HG03175 (cell line): Measurements from ENCODE around the gene ELFN1.

Experiments
- ATAC-seq: cut with Tn5 transposase; IDR thresholded peaks from one replicate; pipeline ENCODE4 v1.9.1; 2021; ENCODE audit warnings: mild to moderate bottlenecking, moderate library complexity; ENCODE audit not compliant: unreplicated experiment

ELFN1 gene

DNA sequence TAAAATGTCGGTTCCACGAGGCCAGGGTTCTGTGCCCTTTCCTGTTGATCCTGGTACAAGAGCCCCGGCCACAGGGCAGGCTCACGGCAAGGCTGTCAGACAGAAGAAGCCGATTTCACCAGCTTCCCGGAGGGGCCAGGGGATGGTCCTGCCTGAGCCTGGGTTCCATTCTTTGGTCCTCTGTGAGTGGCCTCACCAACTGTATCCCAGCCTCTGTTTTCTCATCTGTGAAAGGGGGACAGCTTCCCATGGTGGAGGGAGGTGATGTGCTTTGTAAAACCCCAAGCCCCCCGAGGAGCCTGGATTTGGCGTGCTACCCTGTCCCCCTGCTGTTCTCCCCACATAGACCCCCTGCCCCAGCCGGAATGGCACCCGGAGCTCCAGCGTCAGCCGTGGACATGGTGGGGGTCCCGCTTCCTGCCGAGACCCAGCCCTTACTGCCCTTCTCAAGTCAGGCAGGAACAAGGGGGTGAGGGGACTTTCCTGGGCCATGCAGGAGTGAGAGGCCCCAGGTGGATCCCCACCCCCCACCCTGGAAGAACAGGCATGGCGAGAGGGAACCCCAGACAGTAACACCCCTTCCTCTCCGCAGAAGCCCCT is 28.3 kb upstream of the ELFN1 start:
- ATAC-seq, result no peak

DNA sequence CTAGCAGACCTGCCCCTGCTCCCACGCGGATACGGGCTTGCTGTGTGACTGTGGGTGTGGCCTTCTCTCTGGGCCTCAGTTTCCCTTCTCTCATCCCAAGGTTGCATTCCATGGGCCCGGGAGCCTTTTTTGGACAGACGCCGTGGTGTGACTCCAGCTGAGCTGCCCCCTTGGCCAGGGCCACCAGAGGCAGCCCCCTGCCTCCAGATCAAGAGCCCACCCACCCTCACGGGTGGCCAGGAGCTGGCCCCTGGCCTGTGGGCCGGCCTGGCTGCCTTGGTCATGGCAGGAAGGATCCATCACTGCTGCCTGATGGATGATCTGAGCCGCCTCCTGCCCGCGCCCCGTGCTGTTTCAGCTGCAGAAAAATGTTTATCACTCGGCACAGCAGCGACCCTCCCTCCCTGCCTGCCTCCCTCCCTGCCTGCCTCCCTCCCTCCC is 27.8 kb upstream of the ELFN1 start:
- ATAC-seq, result no peak

DNA sequence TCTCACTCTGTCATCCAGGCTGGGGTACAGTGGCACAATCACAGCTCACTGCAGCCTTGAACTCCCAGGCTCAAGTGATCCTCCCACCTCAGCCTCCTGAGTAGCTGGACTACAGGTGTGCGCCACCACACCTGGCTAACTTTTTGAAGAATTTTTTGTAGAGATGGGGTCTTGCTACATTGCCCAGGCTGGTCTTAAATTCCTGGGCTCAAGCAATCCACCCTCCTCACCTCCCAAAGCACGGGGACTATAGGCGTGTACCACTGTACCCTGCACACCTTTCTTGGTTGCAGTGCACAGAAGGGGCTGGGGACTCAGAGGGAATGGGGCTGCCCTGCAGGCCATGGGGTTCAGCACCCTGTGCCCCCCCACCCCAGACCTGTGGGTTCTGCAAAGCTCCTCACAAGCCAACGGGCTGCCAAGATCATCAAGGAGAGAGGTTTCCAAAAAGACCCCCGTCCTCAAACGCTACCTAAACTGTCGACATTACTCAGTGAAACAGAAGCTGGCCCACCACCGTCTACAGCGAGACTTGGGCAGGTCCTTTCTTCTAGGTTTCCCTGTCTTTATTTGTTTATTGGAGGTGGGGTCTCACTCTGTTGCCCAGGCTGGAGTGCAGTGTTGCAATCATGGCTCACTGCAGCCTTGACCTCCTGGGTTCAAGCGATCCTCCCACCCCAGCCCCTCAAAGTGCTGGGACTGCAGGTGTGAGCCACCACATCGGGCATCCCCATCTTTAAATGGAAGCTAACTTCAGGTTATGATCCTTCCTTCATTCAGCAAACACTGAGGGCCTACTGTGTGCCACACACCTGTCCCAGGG is 26.6 kb upstream of the ELFN1 start:
- no peak for ATAC-seq

DNA sequence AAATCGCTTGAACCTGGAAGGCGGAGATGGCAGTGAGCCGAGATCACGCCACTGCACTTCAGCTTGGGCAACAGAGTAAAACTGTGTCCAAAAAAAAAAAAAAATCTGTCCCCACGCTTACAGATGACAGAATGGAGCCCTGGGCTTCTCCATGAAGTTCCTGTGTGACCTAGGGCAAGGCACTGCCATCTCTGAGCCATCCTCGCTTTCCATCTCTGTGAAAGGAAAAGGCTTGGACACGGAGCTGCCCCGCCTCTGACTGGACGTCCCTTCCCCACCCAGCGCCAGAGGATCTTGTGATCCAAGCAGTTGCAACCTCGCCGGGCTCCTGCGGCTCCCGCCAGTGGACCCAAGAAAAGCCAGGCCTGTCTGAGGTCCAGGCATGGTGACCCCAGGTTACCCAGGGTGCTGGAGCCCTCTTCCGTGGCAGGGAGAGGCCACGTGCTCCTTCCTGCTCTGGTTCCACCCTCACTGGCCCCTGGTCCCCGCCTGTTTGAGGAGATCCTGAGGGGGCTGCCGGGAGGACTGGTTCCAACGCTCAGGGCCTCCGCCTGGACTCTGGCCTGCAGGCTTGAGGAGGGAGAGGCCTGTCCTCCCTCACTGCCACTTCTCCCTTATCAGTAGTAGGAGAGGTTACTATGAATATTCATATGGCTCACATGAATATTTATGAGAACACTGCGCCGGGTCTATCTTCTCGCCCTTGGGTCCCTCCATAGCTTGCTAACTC is 25.6 kb upstream of the ELFN1 start:
- no peak for ATAC-seq

DNA sequence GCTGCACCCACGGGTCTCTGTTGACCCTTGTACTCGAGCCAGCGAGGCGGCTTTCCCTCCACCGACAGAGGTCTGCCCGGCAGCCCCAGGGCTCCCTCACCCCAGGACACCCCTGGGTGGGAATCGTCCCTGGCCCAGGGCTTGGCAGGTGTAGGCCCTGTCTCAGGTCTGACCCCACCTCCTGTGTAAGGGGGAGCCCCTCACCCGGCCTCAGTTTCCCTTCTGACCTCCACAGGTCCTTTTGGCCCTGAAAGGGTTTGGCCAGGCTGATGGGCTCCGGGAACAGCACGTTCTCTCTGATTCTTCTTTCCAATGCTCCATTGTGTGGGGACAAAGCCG is 25.0 kb upstream of the ELFN1 start:
- ATAC-seq, result no peak

DNA sequence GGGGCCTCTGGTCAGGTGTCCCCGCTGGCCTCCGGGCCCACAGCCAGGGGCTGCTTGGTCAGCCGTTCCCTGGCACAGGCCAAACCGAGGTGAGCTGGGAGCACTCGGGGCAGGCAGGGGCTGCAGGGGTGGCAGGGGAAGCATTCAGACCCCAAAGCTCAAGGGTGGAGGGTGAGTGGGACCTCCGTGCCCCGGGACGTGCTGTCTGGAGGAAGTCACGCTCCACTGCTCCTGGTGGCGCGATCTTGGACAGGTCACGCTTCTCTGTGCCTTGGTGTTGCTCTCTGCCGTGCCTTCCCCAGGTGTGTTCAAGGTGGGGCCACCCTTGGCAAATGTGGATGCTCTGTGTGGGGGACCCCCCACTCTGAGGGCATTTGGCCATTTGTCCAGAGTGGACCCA is 24.6 kb upstream of the ELFN1 start:
- no peak for ATAC-seq

DNA sequence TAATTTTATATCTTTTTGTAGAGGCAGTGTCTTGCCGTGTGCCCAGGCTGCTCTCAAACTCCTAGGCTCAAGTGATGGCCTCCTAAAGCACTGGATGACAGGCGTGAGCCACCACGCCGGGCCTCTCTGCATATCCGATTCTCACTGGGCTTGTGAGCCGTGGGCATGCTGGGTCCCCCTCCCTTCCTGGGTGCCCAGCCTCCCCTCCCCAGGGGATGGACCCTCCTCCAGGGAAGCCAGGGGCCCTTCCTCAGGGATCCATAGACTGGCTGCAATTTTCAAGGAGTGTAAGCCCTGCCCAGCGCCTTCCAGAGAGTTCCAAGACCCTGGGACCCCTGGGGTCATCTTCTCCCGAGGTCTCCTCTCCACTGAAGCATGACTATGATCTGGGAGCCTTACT is 23.7 kb upstream of the ELFN1 start:
- no peak for ATAC-seq

DNA sequence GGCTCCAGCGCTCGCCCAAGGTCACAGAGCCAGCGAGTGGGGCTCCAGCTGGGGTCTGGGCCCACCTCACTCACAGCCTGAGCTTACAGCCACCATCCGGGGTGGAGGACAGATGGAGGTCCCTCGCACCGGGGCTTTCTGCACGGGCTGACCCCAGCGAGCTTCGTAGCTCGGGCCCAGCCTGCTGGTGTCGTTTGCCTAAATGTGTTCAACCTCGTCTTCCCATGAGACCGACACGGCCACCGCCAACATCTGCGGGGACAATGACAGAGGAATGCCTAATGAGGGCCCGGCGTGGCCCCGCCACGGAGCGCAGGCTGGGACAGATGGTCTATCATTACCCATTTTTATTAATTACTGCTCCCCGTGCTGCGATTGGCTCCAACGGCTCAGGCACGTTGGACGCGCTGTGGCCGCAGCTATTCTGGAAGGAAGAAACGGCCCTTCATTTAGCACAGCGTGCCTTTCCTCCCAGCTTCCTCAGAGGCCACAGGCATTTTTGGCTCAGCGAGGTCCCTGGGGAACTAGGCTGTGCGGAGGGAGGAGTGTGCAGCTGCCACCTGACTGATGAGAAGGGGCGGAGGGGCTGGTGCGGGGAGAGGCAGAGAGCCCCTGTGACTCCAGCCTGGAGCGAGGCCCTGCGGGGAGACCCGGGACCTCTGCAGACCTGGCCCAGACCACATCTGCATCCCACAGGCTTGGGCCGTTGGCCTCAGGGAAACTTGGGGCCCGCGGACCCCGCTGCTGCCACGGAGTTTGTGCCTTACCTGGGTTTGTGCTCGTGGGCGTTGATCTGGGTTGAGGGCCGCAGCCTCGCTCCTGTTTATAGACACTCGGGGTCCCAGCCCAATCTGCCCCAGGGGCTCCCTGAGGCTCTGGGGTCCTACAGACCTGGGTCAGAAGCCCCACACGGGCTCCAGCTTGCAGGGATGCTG is 22.9 kb upstream of the ELFN1 start:
- ATAC-seq, result no peak

DNA sequence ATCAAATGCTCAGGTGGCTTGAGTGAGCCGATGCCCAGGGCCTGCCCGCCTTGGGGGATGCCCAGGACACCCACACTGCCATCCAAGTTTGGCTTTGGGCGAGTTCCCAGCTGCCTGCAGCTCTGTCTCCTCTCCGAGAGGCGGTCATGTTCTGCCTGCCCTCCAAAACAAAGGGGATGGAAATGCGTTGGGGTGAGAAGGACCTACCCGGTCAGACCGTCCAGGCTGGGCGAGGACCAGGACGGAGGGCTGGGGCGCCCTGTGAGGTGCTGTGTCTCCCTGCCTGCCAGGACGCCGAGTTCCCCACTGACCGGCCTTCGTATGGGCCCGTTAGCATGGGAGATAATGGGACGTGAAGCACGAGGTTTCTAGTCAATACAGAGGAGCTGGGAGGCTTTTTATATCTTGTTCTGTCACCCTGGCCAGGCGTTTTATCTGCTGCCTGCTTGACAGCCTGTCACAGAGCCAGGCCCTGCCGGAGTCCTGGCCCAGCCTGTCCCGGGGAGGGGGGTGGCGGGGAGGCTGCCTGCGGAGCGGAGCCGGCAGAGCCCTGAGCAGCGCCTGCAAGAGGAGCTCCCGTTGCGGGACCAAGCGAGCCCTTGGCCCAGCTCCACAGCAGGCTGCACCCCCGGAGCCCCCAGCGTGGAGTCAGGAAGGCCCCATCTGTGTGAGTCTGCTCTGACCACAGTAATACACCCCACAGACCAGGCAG is 22.0 kb upstream of the ELFN1 start:
- no peak for ATAC-seq

DNA sequence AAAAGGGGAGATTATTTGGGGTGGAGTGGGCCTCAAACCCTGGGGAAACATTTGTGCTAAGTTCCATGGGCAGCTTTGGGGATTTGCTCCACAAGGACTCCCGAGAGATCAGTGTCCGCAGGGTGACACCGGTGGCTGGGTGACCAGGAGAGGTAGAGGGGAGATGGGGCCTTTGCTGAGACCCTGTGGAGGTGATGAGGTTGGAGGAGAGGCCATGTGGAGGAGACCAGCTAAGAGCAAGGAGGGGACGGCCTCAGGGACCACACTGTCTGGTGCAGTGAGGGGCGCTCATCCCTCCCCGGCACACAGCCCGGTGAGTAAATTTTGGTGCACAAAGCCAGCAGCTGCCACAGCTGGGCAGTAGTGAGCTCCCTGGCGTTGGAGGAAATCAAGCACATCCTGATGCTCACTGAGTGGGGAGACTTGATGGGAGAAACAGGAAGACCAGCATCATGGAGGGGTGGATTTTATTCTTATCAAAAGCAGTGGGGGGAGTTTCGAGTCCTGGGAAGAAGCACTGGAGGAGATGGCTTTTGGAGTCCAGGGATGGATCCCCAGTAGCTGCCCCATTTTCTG is 20.2 kb upstream of the ELFN1 start:
- no peak for ATAC-seq

DNA sequence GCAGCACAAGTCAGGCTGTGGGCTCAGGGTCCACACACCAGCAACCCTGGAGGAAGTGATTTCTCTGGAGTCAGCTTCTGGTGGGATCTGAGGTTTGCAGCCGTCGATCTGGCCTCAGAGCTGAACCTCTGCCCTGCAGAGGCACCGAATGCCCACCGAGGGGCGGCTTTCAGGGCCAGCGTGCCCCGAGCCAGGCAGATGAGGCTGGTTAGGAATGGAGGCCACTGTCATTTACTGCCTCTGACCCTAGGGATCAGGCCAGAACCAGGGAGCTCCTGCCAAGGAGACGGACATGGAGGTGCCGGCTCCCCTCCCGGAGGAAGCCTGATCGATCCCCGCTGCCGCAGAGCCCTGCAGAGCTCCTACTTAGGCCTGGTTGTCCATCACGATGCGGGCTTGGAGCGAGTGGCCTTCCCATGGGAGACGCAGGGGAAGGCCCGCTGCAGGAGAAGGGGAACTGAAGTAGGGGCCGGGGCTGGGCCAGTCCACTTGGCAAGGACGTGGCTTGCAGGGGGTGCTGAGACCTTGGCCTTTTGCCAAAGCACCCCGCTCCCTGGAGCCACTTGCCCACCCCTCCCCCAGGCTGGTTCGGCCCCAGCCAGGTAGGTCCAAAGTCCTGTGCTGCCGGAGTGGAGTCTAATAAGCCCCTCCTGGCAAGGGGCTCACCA is 19.6 kb upstream of the ELFN1 start:
- no peak for ATAC-seq

DNA sequence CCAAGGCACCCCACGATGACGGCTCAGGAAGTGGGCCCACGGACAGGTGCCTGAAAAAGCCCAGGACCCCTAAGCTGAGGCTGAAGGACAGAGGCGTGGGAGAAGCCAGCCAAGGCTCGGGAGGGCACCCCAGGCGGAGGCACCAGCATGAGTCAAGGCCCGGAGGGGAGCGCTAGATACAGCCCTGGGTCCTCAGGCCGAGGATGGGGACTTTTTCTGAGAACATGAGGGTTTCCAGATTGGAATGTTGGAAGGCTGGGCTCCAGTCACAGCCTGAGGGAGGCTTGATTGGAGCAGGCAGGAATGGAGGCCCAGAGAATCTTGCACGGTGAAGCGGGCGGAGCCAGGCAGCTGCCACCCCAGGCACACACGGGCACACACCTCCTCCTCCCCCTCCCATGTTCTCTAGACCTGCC is 19.0 kb upstream of the ELFN1 start:
- no peak for ATAC-seq

DNA sequence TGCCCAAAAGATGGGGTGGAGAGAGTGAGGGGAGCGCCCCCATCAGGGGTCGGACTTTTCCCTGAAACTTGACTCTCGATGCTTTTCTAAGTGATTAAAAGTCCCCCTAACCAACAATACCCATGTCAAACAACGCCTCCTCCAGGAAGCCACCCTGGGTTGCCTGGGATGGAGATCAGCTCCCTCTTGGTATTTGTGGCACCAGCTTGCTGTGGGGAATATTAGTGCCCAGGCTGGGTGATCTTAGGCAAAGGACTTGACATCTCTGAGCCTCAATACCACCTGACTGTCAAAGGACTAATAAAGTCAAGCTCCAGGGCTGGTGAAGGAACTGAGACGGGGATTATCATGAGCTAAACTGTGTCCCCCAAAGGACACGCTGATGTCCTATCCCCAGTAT is 18.2 kb upstream of the ELFN1 start:
- no peak for ATAC-seq

DNA sequence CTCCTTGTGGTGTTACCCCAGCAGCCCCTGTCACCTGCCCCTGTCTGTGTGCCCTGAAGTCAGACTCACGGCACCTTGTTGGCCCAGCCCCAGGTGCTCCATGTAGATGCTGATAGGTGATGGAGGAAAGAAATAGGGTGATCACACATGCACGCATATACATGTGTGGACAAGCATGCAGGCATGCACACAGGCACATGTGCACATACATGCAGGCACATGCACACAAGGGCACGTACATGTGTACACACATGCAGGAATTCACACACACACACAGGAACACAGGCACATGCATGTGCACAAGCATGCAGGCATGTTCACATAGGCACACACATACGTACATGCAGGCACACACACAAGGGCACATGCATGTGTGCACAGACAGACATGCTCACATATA is 16.6 kb upstream of the ELFN1 start:
- no peak for ATAC-seq

DNA sequence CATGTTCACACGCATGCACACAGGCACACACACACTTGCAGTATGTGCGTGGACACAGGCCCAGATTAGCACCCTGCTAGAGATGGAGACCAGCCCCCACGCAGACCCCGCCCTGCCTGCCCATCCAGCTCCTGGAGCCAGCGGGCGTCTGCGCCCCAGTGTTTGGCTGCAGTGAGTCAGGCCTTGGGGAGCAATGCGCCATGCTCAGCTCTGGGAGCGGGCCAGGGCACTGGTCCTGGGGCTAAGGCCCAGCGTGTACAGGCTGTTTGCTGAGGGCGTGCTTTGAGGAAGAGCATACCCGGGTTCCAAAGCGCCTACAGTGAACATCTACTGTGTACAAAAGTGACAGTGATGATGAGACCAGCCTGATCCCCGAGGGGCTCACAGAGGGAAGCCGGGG is 16.0 kb upstream of the ELFN1 start:
- ATAC-seq, result no peak

DNA sequence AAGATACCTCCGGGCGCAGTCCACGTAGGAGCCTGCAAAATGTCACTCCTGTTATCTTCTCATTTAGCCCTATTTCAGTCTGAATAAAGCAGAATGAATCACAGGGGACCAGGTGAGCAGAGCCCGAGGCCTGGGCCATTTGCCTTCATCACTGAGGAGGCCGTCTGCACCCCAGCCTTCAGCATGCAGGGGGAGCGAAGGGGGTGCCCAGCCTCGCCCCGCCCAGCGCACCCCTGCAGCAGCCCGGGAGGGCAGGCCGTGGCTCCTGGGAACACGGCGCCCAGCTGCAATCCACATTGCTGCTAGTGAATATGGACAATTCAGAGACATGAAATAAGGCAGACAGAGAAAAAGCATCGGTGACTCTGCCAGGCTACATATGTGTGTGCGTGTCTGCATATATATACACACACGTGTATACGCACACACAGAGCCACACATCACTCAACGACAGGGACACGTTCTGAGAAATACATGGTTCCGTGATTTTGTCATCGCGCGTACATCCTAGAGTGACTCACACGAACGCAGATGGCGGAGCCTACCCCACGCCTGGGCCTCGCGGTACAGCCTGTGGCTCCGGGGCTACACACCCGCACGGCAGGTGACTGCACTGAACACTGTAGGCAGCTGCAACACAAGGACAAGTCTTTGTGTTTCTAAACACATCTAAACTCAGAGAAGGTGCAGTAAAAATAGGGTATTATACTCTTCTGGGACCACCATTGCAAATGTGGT is 15.2 kb upstream of the ELFN1 start:
- no peak for ATAC-seq

DNA sequence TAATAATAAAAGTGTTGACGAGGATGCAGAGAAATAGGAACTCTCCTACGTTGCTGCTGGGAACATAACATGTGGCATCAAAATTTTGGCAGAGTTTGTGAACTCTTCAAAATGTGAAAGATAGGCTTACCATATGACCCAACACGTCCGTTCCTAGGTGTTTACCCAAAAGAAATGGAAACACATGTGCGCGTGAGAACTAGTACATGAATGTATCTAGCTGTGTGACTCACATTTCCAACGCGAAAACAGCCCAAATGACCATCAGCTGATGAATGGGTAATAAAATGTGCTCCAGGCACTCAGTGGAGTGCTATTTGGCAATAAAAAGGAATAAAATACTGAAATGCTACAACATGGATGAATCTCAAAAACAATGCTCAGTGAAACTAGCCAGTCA is 10.4 kb upstream of the ELFN1 start:
- ATAC-seq, result no peak

DNA sequence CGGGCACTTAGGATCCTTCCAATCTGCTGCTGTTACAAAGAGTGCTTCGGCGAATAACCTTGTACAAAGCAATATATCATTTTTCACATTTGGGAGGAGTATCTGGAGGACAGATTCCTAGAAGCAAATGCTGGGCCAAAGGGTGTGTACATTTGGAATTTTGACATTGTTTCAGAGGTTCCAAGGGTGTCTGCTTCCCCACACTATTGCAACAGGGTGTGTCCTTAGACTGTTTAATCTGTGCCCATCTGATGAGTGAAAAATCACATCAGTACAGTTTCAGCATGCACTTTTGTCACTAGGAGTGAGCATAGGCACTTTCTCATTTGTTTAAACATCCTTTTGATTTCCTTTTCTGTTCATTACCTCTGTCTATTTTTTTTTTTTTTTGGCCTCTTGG is 8.6 kb upstream of the ELFN1 start:
- no peak for ATAC-seq

DNA sequence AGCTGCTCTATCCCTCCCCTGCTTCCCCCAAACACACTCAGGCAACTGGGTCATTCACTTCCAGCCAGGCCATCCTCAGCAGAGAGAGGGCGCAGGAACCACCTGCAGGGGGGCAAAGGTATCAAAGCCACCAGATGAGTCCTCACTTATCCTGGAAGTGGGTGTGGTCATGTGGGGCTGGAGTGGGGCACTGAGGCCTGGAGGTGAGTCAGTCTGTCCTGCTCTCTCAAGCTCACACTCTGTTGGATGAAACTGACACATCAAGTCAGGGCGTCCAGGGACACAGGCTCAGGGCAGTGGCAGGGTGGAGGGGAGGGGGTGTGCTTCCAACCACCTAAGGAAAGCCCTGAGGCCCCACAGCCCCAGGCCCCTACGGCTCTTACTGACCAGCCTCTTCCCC is 8.0 kb upstream of the ELFN1 start:
- ATAC-seq, result no peak
